HG03159 (cell line): ENCODE measurements around the gene TBL1X.
"Not testable (repeated sequence)": the region's sequence is repeated elsewhere in the genome, so short reads cannot be mapped to it uniquely, and the experiment has no call there.

Experiments
- ATAC-seq: cut with Tn5 transposase; IDR thresholded peaks from one replicate; pipeline ENCODE4 v1.9.1; 2021; ENCODE audit warnings: mild to moderate bottlenecking, moderate library complexity; ENCODE audit not compliant: unreplicated experiment

The TBL1X gene

GRCh38 chrX:9746148-9746888 is 281.5 kb downstream of the TBL1X start:
- no peak for ATAC-seq

GRCh38 chrX:9747644-9748043 is 282.8 kb downstream of the TBL1X start:
- no peak for ATAC-seq

GRCh38 chrX:9749146-9749692 is 284.4 kb downstream of the TBL1X start:
- ATAC-seq, result no peak

- ATAC-seq, result no peak
Observed at GRCh38 chrX:9757366-9757765, 292.5 kb downstream of the TBL1X start.

GRCh38 chrX:9758021-9758638 is 293.3 kb downstream of the TBL1X start:
- ATAC-seq, result no peak

GRCh38 chrX:9759337-9759736 is 294.5 kb downstream of the TBL1X start:
- no peak for ATAC-seq

GRCh38 chrX:9765072-9765736 is 300.3 kb downstream of the TBL1X start:
- ATAC-seq, result no peak

GRCh38 chrX:9765737-9766097 is 300.9 kb downstream of the TBL1X start, which contains the start of gene GPR143:
Gene GPR143, minus strand, starts transcription at chrX:9765847. Its CDS starts 30 bp downstream, at chrX:9765817.
- ATAC-seq, result no peak

GRCh38 chrX:9767375-9767774 is 302.5 kb downstream of the TBL1X start:
- ATAC-seq, result no peak

- not testable (repeated sequence) for ATAC-seq
Observed at GRCh38 chrX:9768321-9768839, 303.5 kb downstream of the TBL1X start.

GRCh38 chrX:9770319-9770718 is 305.5 kb downstream of the TBL1X start:
- no peak for ATAC-seq

GRCh38 chrX:9772943-9773342 is 308.1 kb downstream of the TBL1X start:
- no peak for ATAC-seq

- ATAC-seq, result no peak
Observed at GRCh38 chrX:9775930-9776329, 311.1 kb downstream of the TBL1X start.

- ATAC-seq, result no peak
Observed at GRCh38 chrX:9781941-9782340, 317.1 kb downstream of the TBL1X start.

- ATAC-seq, result no peak
Observed at GRCh38 chrX:9784332-9784731, 319.5 kb downstream of the TBL1X start.

- ATAC-seq, result no peak
Observed at GRCh38 chrX:9785254-9785943, 320.5 kb downstream of the TBL1X start.

GRCh38 chrX:9785944-9786797 is 321.3 kb downstream of the TBL1X start, which contains the start of gene SHROOM2:
Gene SHROOM2, plus strand, starts transcription at chrX:9786429. Its CDS starts 117 bp downstream, at chrX:9786546.
- ATAC-seq, result no peak

- no peak for ATAC-seq
Observed at GRCh38 chrX:9786798-9787635, 322.2 kb downstream of the TBL1X start.

- ATAC-seq, result no peak
Observed at GRCh38 chrX:9788911-9789310, 324.1 kb downstream of the TBL1X start.
